ENCODE measurements around the gene CARNS1.

CARNS1 gene

GRCh38 chr11:67397536-67397935, 17.9 kb upstream of the CARNS1 start:
- H3K9me3 ChIP-seq: no peaks in the 10 kb centered on the region
- no peak for TF ChIP-seq CTCF (IDR thresholded peaks at IDR 0.05)
- H3K4me3 ChIP-seq (ENCODE audit: low read depth in 1 of 2, low read length in 1 of 2): no peak overlapping the region
- H3K4me1 ChIP-seq (ENCODE audit: control insufficient read depth in 1 of 2, insufficient read depth in 1 of 2, low read depth in 1 of 2, low read length in 1 of 2): peaks cover 49% of the 10 kb centered on the region in 2 experiments
- H3K27ac ChIP-seq: peak overlapping the region; percentile 54
- no peaks in the 10 kb centered on the region for H3K27me3 ChIP-seq
- peaks cover 60% of the 10 kb centered on the region for H3K36me3 ChIP-seq

- H3K9me3 ChIP-seq: no peaks in the 10 kb centered on the region
- H3K4me1 ChIP-seq (ENCODE audit: control insufficient read depth in 1 of 2, insufficient read depth in 1 of 2, low read depth in 1 of 2, low read length in 1 of 2): peaks cover 51% of the 10 kb centered on the region in 2 experiments
- no peak for TF ChIP-seq CTCF (IDR thresholded peaks at IDR 0.05)
- H3K27ac ChIP-seq: peak overlapping the region; percentile 54
- H3K4me3 ChIP-seq (ENCODE audit: low read depth in 1 of 2, low read length in 1 of 2): no peak overlapping the region
- H3K36me3 ChIP-seq: peaks cover 60% of the 10 kb centered on the region
- no peaks in the 10 kb centered on the region for H3K27me3 ChIP-seq
These were observed 17.4 kb upstream of the CARNS1 start for GRCh38 chr11:67397986-67398660.

- no peak for TF ChIP-seq CTCF (IDR thresholded peaks at IDR 0.05)
- peaks cover 56% of the 10 kb centered on the region for H3K36me3 ChIP-seq
- H3K4me3 ChIP-seq (ENCODE audit: low read depth in 1 of 2, low read length in 1 of 2): no peak overlapping the region
- peak overlapping the region; percentile 54 for H3K27ac ChIP-seq
- H3K9me3 ChIP-seq: no peaks in the 10 kb centered on the region
- no peaks in the 10 kb centered on the region for H3K27me3 ChIP-seq
- H3K4me1 ChIP-seq (ENCODE audit: control insufficient read depth in 1 of 2, insufficient read depth in 1 of 2, low read depth in 1 of 2, low read length in 1 of 2): peaks cover 53 to 58% of the 10 kb centered on the region in 2 experiments
These were observed 16.6 kb upstream of the CARNS1 start for GRCh38 chr11:67398661-67399563.

- peaks cover 66 to 69% of the 10 kb centered on the region in 2 experiments for H3K4me1 ChIP-seq (ENCODE audit: control insufficient read depth in 1 of 2, insufficient read depth in 1 of 2, low read depth in 1 of 2, low read length in 1 of 2)
- H3K4me3 ChIP-seq (ENCODE audit: low read depth in 1 of 2, low read length in 1 of 2): peak overlapping the region; percentile 89 to 96
- H3K9me3 ChIP-seq: no peaks in the 10 kb centered on the region
- no peaks in the 10 kb centered on the region for H3K27me3 ChIP-seq
- H3K36me3 ChIP-seq: peaks cover 58% of the 10 kb centered on the region
- peak overlapping the region; percentile 98 for H3K27ac ChIP-seq
- no peak for TF ChIP-seq CTCF (IDR thresholded peaks at IDR 0.05)
These were observed 15.1 kb upstream of the CARNS1 start for GRCh38 chr11:67400251-67400941.

- Histone ChIP-seq H3K4me3 (ENCODE audit: low read depth in 1 of 2, low read length in 1 of 2) (peak overlapping the region; percentile 89 to 96), H3K27ac (peak overlapping the region; percentile 98), H3K27me3 (no peaks in the 10 kb centered on the region), H3K4me1 (ENCODE audit: control insufficient read depth in 1 of 2, insufficient read depth in 1 of 2, low read depth in 1 of 2, low read length in 1 of 2) (peaks cover 73 to 75% of the 10 kb centered on the region in 2 experiments), H3K36me3 (peaks cover 58% of the 10 kb centered on the region), H3K9me3 (no peaks in the 10 kb centered on the region)
- no peak for TF ChIP-seq CTCF (IDR thresholded peaks at IDR 0.05)
These were observed 14.5 kb upstream of the CARNS1 start for GRCh38 chr11:67400942-67401494.
